Measurements from ENCODE around the gene COL5A3.

Gene COL5A3

DNA sequence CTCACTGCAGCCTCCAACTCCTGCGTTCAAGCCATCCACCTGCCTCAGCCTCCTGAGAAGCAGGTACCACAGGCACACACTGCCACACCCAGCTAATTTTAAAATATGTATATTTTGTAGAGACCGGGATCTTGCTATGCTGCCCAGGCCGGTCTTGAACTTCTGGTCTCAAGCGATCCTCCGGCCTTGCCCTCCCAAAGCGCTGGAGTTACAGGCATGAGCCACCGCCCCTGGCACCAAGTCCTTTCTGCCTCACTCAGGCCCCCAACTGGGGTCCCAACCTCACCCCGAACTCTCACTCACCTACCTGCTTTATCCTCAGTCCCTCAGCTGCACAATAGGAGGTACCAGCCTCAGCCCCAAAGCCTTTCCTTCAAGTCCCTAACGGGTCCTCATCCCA lies 635 bp upstream of the COL5A3 start:
- no peak for DNase-seq

DNA sequence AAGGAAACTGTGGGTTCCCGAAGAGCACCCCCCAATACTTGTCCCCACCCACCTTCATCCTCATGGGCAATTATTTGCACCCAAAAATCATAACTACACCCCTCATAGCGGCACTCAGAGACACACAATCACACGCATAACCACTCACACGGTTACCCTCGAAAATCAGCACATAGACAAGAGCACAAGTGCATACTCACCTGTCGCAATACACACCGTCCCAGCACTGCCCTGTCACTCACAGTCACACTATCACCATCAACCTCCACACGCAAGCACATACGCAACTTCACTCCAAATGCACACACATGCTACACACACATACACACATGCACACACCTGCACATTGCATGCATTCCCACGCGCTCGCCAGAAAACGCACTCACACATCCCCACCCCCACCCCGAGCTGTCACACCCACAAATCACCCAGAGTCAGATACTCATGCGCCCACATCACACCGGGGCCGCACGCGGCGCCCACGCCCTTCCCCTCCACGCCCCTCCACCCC lies 535 bp downstream of the COL5A3 start:
- DNase-seq, result no peak

GRCh38 chr19:10008184-10008765 lies 2.0 kb downstream of the COL5A3 start:
- DNase-seq, result peak; percentile 64

DNA sequence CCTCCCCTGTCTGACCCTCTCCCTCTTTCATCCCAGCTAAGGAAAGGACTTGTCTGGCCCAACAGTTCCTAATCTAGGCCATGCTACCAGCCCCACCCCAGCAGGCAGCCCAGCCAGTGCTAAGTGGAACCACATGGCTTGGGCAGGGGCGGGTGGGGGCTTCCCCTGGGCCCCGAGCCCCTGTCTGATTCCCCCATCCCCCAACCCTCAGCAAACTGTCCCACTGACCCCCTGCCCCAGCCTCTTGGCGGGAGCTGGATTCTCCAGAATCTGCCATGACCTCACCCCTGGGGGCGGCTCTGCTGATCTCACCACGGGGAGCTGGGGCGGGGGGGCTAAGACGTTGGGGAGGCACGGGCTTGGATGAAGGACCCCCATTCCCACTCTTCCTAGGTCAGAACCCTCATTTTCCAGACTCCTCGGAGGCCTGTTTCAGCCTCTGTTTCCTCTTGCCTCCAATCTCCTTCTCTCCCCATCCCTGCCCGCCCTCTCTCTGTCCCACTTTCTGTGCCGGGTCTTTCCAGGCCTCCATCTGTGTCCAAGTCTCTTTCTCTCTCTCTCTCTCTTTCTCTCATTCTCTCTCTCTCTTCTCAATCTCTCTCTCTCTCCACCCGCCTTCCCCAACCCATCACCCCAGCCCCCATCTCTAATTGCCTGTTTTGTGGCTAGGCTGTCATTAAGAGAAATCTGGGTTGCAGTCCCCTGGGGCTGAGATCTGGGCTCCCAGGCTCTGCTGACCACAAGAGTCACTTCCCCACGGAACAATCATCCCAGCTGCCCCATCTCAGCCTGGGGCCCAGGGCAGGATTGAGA lies 2.7 kb downstream of the COL5A3 start:
- no peak for DNase-seq

DNA sequence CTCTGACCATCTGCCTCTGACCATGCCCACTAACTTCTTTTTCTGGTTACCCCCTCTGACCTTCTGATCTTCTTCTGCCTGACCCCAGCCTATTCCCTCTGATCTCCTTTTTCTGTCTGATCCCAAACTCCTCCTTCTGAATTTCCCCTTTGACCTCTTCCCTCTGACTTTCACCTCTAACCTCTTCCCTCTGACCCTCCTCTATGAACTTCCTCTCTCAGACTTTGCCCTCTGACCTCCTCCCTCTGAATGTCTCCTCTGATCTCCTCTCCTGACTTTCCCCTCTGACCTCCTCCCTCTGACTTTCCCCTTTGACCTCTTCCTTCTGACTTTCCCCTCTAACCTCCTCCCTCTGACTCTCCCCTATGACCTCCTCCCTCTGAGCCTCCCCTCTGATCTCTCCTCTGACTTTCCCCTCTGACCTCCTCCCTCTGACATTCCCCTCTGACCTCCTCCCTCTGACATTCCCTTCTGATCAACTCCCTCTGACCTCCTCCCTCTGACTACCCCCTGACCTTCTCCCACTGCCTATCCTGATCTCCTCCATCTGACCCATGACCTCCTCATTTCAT lies 3.5 kb downstream of the COL5A3 start:
- DNase-seq, result no peak

GRCh38 chr19:10006335-10006708 lies 4.0 kb downstream of the COL5A3 start:
- no peak for DNase-seq

DNA sequence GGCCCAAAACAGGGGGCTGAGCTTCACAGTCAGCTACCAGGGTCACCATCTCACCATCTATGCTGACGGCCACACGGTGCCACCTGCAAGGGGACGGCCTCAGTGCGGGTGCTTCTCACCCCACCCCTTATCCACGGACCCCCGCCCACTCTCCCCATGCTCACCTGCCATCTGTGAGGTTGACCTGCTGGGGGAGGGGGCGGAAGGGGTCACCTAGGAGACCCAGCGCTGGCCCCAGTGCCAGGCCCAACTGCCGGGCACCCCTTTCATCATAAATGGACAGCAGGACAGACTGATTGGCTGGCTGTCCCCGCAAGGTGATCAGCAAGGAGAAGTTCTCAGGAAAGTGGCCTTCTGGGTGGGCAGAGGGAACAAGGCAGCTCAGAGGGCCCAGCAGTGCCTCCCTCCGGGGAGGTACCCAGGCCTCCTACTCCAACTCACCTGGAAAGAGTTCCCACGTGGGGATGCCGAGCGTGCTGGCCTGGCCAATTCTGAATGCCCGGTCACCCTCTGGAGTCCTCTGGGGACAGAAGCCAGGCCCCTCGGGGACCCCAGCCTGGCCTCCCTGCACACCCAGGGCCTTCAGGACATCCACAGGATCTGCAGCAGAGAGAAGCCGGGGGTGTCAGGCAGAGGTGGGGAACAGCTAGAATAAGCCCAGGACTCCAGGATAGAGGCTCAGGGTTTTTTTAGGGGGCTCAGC lies 4.5 kb downstream of the COL5A3 start:
- DNase-seq, result no peak

GRCh38 chr19:10004617-10005016 lies 5.7 kb downstream of the COL5A3 start:
- no peak for DNase-seq

- DNase-seq, result peak; percentile 6
Observed at GRCh38 chr19:10003271-10003670, 7.0 kb downstream of the COL5A3 start.

DNA sequence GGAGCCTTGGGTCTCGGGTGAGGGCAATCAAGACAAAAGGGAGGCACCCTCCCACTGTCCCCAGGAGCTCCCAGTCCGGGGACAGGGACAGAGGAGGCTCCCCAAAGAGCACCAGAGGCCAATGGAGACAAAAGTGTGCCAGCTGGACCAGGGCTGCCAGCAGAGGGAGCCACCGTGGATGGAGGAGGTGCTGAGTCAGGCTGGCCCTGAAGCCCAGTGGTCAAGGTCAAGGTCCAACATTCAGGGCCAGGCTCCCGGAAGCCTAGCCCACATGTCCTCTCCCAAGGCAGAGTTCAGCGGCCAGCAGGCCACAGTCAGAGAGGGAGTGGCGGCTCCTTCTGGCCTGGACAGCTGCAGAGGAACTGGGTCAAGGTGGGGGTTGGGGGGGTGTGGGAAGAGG lies 8.4 kb downstream of the COL5A3 start:
- DNase-seq, result peak; percentile 17

DNA sequence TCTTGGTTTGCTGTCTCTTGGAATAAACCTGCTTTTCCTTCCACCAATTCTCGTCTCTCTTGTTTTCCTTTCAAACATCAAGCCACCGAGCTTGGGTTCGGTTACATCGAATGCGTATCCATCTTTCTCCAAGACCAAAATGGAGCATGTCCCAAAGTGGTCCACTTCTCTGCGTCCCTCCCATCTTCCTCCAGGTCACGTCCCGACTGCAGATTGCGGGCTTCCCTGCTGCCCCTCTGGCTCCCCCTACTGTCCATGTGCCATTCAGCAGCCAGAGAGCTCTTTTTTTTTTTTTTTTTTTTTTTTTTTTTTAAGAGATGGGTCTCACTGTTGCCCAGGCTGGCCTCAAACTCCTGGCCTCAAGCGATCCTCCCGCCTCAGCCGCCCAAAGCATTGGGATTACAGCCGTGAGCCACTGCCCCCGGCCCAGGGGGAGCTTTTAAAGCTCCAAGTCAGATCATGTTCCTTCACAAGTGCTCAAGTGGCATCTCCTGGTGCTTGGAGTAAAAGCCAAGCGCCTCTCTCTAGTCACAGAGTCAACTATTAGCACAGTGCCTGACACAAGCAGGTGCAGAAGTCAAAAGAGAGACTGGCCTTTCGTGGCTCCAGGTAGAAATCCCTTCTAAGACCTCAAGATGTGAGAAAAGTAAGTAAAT lies 10.0 kb downstream of the COL5A3 start:
- DNase-seq, result peak; percentile 72

DNA sequence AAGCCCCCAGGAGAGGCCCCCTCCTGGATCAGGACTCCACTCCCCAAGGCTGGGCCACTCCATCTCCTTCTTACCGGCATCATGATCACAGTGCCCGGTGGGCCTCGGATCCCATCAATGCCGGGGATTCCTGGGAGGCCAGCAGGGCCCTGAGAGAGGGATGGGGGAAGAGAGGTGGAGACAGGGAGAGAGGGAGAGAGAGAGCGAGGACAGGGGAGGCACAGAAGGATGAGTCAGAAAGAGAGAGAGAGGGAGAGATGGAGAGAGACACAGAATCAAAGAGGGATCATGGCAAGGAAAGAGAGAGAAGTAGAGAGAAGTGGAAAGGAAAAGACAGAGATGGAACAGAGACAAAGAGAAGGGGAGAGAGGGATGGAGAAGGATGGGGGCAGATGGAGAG lies 13.8 kb downstream of the COL5A3 start:
- no peak for DNase-seq

DNA sequence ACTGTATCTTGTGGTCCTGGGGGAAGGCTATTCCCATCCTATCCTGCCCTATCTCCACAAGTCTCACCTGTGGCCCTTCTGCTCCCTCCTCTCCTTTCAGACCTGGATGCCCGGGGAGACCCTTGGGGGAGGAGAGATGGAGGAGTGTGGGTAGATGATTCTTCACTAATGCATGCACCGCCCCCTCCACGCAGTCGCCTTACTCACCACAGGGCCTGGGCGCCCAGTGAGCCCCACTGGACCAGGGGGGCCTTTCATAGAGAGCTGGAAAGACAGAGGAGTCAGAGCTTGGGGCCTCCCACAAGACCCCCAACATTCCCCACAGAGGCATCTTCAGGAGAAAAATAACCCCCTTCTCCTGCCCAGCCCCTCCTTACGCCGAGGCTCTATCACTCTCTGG lies 14.3 kb downstream of the COL5A3 start:
- DNase-seq, result no peak

DNA sequence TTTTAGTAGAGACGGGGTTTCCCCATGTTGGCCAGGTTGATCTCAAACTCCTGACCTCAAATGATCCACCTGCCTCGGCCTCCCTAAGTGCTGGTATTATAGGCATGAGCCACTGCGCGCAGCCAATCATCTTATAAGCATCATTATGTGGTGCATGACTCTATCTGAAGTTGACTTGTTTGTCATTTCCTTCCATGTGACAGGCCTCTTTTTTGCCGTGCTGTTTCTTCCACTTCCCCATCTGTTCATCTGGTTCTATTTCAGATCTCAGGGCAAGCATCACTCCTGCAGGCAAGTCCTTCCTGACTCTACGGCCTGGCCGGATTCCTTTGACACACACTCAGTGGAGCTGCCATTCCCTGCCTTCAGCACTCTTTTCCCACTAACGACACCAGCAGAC lies 15.2 kb downstream of the COL5A3 start:
- DNase-seq, result no peak

DNA sequence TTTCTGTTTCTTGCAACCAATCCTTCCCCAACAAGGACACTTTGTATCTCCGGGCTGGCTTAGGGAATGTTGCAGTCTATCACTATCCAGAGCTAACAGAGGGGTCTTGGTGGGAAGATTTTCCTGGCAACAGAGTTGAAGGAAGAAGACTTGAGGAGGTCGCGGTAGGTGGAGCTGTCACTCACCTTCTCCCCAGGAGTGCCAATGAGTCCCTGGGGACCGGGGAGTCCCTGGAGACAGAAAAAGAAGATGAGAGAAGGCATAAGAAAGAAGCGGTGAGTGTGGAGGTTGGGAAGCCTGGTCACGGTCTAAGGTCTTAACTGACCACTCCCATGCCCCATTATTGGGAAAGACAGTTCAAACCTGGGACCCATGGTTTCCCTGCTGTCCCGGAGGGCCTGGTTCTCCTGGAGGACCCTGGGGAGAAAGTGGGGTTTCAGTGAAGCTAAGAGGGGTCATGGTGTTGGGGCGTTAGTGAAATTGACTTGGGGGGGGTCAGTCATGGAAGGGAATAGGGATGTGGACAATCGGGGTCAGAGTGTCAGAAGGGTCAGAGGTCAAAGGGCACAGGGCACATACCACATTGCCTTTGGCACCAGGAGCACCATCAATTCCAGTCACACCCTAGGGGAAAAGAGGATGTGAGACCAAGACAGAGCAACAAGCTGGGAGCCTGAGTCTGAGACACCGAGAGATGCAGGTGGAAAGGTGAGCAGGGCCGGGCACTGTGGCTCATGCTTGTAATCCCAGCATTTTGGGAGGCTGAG lies 18.7 kb downstream of the COL5A3 start:
- DNase-seq, result no peak

- no peak for DNase-seq
Observed at GRCh38 chr19:9989504-9989903, 20.8 kb downstream of the COL5A3 start.

- no peak for DNase-seq
Observed at GRCh38 chr19:9986787-9987281, 23.5 kb downstream of the COL5A3 start.

DNA sequence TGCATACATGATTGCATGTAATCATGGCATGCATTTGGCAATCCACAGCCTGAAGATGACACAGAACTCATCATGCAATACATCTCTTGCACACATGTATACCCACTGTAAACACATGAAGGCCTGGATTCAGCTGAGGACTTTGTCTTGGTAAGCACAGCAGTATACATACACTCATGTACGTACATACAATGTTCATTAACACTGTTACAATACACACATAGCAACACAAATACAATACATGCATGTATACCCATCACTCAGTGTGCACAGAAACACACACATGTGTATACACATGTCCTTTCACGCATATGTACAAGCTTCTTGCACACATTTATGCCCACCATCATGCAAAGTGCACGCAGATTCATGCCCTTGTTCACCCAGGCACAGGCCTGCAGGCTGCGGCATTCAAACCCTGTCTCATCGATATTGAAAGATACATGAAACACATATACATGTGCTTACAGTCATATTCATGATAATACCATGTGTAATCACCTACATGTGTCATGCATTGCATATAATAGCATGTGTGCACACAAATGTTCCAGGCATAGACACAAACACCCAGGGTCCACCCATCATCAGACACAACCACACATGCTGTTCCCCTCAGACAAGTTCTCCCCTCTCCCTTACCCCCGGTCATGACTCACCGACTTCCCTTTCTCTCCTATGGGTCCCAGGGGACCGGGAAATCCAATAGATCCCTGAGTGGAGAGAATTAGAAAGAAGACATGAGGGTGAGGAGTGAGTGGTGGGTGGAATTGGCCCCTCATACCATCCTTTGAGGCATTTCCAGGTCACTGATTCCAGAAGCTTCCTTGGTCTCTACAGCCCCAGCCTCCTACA lies 28.7 kb downstream of the COL5A3 start:
- DNase-seq, result no peak

DNA sequence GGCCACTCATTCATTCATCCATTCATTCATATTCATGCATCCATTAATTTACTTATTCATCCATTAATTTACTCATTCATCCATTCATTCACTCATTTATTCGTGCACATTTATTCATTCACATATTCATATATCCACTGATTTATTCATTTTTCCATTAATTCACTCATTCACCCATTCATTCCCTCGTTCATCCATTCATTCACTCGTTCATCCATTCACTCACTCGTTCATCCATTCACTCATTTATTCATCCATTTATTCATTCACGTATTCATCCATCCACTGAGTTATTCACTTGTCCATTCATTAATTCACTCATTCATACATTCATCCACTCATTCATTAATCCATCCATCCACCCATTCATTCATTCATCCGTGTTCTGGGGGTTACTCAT lies 38.2 kb downstream of the COL5A3 start:
- no peak for DNase-seq

DNA sequence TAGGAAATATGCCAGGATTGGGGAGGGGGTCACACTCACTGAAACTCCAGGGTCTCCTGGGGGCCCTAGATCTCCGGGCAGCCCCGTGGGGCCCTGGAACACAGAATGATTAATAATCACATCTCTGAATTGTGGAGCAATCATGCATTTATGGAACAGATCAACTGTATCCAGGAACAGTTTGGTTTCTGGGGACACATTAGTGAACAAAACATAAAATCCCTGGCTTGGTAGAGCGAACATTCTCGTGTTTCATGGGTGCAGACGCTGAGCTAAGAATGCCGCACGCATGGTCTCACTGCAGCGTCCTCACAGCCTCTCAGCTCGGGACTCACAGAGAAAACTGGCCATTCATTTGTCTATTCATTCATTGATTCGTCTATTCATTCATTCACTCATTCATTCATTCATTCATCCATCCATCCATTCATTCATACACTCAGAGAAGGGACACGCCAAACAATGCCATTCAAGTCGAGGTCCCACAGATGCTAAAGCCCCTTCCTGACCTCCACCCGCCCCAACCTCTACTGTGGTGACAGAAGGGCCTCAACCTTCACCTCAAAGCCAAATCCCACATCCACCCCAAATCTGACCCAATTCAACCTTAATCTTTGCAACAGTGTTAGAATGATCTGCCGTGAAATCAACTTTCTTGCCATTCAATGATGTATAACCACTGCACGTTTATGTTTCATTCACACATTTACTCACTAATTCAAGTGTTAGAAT lies 39.0 kb downstream of the COL5A3 start:
- DNase-seq, result no peak
